SK-N-SH (cell line): ENCODE results near the gene HIRA.

Experiments
- CTCF ChIP-seq: fragments of 200-600 bp; sonication (generic); IDR thresholded peaks from 2 replicates; pipeline ENCODE4 v1.6.1; 2017; ENCODE audit warnings: antibody characterized with exemption, mild to moderate bottlenecking, moderate library complexity
- EZH2phosphoT487 ChIP-seq: fragments of 200-600 bp; sonication (generic); IDR thresholded peaks from 2 replicates; pipeline ENCODE4 v1.6.1; 2017; ENCODE audit warnings: low read depth, mixed run types, mild to moderate bottlenecking, antibody characterized with exemption, moderate library complexity, borderline replicate concordance
- MXI1 ChIP-seq: IDR thresholded peaks from 2 replicates; pipeline ENCODE4 v1.6.1; 2012; ENCODE audit warnings: mild to moderate bottlenecking, low read depth, low read length, improper control_type of control experiment
- RCOR1 ChIP-seq: fragments of 150-350 bp; IDR thresholded peaks from 2 replicates; pipeline ENCODE4 v1.6.1; 2017; ENCODE audit warnings: antibody characterized with exemption, low read length
- TCF12 ChIP-seq: IDR thresholded peaks from 2 replicates; pipeline ENCODE4 v1.4.0; 2012

GRCh38 chr22:19478045-19478900 lies 46.7 kb upstream of the HIRA start:
- TF ChIP-seq RCOR1 (no peak), TCF12 (no peak), CTCF (no peak), EZH2phosphoT487 (no peak), MXI1 (no peak)
